SU-DHL-6 (cell line): ENCODE data around the gene AJM1.

Experiments used
- EZH2phosphoT487 ChIP-seq: fragments of 200-600 bp; sonication (generic), shearing (Covaris generic); conservative IDR thresholded peaks from 2 replicates; pipeline ENCODE4 v1.6.1; 2018; ENCODE audit warnings: mild to moderate bottlenecking, antibody characterized with exemption, low read length, moderate library complexity, mixed read lengths
- TF ChIP-seq, protein P1 (sequence below): fragments of 200-600 bp; sonication (generic); IDR thresholded peaks from one replicate; pipeline ENCODE4 v1.5.1; 2017; ENCODE audit warnings: antibody characterized with exemption, mild to moderate bottlenecking, low read length, moderate library complexity; ENCODE audit not compliant: insufficient read depth, poor library complexity, severe bottlenecking

DNA sequence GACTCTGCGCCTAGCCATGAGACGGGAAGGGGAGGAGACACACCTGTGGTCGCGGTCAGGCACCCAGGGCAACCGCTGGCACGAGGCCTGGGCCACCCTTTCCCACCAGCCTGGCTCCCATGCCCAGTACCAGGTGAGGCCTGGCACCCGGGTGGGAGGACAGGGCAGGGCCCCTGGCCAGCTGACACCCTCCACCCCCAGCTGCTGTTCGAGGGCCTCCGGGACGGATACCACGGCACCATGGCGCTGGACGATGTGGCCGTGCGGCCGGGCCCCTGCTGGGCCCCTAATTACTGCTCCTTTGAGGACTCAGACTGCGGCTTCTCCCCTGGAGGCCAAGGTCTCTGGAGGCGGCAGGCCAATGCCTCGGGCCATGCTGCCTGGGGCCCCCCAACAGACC is 14.9 kb downstream of the AJM1 start:
- TF ChIP-seq, protein P1, sequence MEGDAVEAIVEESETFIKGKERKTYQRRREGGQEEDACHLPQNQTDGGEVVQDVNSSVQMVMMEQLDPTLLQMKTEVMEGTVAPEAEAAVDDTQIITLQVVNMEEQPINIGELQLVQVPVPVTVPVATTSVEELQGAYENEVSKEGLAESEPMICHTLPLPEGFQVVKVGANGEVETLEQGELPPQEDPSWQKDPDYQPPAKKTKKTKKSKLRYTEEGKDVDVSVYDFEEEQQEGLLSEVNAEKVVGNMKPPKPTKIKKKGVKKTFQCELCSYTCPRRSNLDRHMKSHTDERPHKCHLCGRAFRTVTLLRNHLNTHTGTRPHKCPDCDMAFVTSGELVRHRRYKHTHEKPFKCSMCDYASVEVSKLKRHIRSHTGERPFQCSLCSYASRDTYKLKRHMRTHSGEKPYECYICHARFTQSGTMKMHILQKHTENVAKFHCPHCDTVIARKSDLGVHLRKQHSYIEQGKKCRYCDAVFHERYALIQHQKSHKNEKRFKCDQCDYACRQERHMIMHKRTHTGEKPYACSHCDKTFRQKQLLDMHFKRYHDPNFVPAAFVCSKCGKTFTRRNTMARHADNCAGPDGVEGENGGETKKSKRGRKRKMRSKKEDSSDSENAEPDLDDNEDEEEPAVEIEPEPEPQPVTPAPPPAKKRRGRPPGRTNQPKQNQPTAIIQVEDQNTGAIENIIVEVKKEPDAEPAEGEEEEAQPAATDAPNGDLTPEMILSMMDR: no peak
- no peak for TF ChIP-seq EZH2phosphoT487
